Endometrial microvascular endothelial cells (primary cell): ENCODE results near the gene CACNA1C. TPM values are rescaled to one million over a fixed set of nuclear protein-coding genes. Genes with fewer than 3 reads are reported as not detected.

Source experiments
- in situ Hi-C: cut with HindIII; loops from 2 replicates; pipeline ENCODE4 v1.10.0; 2017; ENCODE audit warnings: low sequenced_read_pairs, low pct_unique_long_range_greater_than_20kb; ENCODE audit errors: inconsistent ontology term
- total RNA-seq: library from RNA; depleted of rRNA; stranded (reverse); fragments of >200 nt; gene quantifications from one replicate; pipeline ENCODE4 v1.2.3, GENCODE V29; 2015; ENCODE audit errors: inconsistent ontology term

Gene CACNA1C
- total RNA-seq, 1 donor from 2014 or later = not detected

DNA sequence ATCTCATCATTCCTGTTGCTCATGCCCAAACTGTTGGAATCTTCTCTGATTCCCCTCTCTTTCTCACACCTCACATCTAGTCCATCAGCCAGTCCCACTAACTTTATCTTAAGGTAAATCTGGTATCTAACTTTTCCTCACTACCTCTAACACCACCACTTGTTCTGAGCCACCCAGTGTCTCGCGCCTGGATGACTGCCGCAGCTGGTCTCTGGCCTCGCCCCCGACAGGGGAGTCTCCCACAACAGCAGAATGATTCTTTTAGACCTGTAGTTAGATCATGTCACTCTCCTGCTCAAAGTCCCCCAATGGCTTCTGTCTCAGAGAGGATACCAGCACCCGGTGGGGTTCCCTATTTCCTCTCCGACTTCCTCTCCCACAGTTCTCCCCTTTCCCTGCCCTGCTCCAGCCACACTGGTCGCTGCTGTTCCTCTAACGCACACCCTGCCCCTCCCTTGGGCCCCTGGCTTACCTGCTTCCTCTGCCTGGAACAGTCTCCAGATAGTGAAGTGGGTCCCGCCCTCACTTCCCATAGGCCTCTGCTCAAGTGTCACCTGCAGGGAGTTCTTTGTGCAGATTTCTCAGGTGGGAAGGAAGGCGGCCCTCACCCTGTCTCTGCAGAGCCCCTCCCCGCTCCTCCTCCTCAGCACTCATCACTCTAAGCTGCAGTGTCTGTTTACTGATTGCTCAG lies 403.5 kb downstream of the CACNA1C start:
- in situ Hi-C loops = no loop called here

GRCh38 chr12:2456813-2457186 lies 404.0 kb downstream of the CACNA1C start:
- in situ Hi-C loops = no loop called here

DNA sequence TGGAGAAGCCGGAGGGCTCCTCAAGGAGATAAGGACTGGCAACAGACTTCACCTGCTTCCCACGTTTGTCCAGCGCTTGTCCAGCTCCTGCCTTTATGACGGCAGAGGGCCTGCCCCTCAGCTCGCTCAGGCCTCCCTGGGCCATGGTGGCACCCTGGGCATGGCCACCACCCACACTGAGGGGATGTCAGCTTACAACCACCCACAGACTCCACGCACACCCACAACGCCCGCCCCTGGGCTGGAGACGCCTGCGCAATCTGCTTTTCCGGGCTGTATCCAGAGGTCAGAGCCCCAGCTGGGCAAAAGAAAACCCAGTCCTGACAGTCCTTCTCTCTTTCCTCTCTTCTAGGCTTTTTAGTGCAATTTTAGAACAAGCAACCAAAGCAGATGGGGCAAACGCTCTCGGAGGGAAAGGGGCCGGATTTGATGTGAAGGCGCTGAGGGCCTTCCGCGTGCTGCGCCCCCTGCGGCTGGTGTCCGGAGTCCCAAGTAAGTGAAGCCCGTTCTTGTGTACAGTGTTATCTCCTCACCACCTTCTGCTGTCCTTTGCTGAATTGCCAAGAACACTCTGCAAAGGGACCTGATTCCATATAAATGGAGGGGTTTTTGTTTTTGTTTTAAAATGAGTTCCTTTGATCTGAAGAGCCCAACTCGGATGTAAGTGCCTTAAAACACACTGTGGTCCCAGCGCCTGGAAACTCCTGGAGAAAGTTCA lies 404.6 kb downstream of the CACNA1C start:
- in situ Hi-C loops = no loop called here

DNA sequence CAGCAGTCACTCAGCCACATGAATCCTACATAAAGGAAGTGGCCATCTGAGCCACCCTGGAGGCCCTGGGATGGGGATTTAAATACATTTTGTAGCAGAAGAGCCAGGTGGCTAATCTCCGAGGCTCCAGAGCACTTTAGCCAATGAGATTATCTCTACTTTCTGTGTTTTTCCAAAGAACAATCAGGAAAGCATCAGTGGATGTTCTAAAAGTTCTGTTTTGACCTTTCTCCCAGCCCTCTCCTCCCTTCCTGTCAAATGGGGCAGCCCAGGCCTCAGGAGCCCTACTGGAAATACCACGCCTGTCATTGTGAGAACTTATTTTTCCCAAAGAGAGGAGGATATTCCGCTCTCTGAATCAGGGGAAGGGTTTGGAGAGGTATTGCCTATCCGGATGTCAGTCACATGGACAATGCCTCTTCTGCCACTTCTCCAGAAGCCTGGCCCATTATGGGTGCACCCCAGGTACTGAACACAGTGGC lies 405.2 kb downstream of the CACNA1C start:
- in situ Hi-C loops = no loop called here

DNA sequence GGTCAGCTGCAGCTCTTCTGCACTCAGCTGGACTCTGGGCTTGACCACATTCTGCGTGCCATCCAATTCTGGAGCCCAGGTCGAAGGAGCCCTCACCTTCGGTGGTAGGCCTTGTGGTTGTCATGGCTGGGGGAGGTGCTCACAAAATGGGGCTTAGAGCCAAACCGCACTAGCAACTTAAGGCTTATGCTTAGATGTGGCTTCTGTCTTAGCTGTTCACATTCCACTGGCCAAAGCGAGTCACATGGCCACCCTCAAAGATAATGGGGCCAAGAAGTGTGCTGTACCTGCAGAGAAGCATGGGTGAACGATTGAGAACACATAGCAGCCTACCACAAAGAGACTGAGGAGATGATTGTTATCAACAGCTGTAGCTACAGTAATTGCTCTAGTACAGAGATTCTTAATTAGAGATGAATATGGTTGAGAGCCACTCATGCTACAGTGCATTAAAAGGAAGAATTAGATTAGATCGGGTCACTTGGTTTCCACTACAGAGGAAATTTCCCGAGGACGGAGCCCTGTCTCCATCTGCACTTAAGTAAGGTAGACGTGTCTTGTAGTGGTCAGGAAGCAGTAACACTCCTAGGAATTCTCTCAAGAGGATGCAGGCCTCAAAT lies 407.4 kb downstream of the CACNA1C start:
- in situ Hi-C loops = no loop called here

DNA sequence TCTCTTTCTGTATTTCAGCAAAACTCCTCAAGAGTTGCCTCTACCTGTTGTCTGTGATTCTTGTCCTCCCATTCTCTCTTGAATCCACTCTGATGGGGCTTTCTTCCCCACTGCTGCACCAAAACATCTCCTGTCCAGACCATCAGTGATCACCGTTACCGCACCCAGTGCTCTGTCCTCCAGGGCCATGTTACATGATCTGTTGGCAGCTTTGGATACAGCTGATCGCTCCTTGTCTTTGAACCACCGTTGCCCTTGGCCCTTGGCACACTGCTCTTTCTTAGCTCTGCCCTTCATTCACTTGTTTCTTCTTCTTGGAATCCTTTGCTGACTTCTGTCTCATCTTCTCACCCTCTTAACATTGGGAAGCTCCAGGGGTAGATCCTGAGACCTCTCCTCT lies 408.3 kb downstream of the CACNA1C start:
- in situ Hi-C loops = no loop called here

DNA sequence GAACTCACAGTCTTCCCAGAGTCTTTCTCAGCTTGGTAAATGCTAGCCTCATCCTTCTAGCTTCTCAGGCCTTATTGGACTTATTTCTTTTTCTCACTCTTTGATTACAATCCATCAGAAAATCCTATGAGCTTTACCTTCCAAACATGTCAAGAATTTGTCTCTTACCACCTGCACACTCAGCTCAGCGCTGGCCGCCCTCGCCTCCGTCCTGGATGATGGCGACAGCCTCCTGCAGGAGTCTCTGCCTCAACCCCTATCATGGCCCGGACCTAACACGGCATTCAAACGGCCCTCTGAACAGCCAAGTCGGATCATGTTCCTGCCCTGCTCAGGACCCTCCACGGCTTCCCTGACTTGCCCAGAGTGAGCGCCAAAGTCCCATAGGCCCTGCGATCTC lies 408.9 kb downstream of the CACNA1C start:
- in situ Hi-C loops = no loop called here

GRCh38 chr12:2462087-2462486 lies 409.3 kb downstream of the CACNA1C start:
- in situ Hi-C loops = no loop called here

- in situ Hi-C loops = no loop called here
These were observed 410.9 kb downstream of the CACNA1C start for GRCh38 chr12:2463719-2464118.

- in situ Hi-C loops = no loop called here
These were observed 412.9 kb downstream of the CACNA1C start for GRCh38 chr12:2465681-2466080.

GRCh38 chr12:2466211-2466610 lies 413.4 kb downstream of the CACNA1C start:
- in situ Hi-C loops = no loop called here

GRCh38 chr12:2467447-2468195 lies 414.8 kb downstream of the CACNA1C start:
- in situ Hi-C loops = no loop called here

DNA sequence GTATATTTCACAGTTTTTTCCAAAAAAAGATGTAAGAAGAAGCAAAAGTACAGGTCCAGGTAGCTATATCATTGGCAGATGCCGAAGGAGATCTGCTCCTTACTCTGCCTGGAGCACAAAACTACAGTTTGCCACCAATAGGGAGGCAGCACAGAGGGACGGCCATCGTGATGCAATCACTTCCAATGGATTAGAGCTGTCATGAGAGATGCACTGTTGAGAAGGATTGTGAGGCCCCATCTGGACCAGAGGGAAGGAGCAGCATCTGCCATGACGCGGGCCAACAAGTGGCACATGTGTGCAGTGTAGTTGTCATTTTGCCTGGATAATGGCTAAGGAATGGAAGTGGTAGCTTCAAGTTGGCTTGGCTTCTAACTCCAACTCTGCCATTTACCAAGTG lies 423.2 kb downstream of the CACNA1C start:
- in situ Hi-C loops = no loop called here

DNA sequence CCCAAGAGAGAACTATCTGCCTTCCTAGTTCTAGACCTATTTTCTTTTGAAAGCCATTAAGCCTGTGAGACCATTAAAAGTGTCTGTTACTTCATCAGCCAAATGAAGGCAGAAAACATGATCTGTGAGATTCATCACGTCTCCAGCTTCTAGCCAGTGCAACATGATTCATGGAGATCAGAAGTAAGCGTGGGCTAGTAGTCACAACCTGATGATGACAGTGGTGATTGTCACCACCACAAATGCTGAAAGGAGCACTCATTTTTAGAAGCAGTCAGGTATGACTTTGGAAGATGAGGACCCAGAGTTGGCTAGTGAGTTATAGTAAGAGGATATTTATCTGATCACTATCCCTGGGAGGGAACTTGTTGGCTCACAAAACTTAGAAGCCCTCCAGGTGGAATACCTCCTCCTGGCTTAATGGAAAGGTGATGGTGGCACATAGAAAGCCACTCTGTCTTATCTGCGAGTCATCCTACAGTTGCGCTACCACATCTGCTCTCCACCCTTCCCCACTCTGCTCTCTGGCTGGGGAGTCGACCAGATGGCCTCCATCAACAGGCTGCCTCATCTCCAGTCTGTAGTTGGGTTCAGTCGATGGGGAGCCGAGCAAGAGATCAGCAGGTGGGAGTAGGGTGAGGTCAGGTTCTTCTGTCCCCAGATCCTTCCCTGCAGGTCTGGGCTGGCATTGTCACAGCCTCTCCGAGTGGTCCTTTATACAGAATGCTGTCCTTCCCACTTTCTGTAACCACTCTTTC lies 424.4 kb downstream of the CACNA1C start:
- in situ Hi-C loops = no loop called here

DNA sequence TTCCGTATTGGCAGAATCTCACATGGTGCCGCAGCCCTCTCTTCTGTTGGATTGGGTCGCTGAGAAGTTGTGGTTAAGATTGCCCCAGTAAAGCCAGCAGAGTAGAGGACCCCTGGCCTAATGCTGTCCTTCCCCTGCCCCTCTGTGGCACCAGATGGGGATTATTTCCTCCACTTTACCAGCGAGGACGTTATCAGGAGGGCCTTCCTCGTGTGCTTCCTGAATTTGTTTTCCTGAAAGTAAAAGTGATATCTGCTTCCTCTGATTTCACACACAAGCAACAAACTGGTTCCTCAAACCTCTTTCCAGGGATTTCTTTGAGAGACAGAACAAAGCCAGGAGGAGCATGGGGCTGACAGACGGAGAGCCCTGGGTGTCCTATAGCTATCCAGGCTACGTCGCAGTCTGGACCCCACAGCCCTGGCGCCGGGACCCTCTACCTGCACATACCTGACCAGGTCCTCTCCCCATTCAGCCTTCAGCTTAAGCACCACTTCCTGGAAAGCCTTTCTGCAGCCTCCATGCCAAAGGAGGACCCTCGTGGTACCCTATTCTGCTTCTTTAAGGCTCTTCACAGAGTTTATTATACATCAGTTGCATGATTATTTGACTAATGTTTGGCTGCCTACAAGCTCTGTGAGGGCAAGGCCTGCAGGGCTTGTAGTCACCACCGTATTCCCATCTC lies 427.2 kb downstream of the CACNA1C start:
- in situ Hi-C loops = no loop called here

DNA sequence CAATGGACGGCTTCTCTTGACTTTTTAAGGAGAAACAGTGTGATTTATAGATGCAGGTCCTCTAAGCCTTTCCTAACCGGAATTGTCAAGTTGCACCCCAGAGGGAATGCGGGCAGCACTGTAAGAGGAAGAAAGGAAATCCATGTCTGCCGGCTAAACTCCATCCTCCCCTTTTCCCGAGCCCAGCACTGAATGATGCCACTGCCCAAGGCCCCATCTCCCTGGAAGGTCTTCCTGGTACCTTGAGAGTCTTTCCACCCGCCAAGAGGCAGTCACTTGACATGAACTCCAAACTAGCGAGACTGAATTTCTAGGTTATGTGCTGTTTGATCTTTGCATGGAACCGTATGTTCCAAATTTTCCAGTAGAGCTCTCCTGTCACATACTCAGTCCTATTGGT lies 428.6 kb downstream of the CACNA1C start:
- in situ Hi-C loops = no loop called here

- in situ Hi-C loops = no loop called here
These were observed 429.2 kb downstream of the CACNA1C start for GRCh38 chr12:2481951-2482350.

GRCh38 chr12:2482938-2483660 lies 430.3 kb downstream of the CACNA1C start:
- in situ Hi-C loops = no loop called here
